Mesendoderm (in vitro differentiated cells): Measurements from ENCODE around the gene FBL.
"Not testable (repeated sequence)": the region's sequence is repeated elsewhere in the genome, so short reads cannot be mapped to it uniquely, and the experiment has no call there.

ENCODE experiments used
- DNase-seq: peaks from one replicate; pipeline ENCODE4 v3.0.0; 2013
- H2AK5ac ChIP-seq: 2 replicates; pipeline ENCODE4 v1.6.1; 2013; ENCODE audit warnings: low read length, inconsistent platforms
- H2BK120ac ChIP-seq: 2 replicates; pipeline ENCODE4 v1.6.1; 2013; ENCODE audit warnings: low read depth, mild to moderate bottlenecking, low read length, moderate library complexity, mixed read lengths
- H2BK15ac ChIP-seq: replicated peaks from 2 replicates; pipeline ENCODE4 v1.6.1; 2013; ENCODE audit warnings: low read depth, mild to moderate bottlenecking, moderate library complexity
- H2BK5ac ChIP-seq: 2 replicates; pipeline ENCODE4 v1.6.1; 2013; ENCODE audit warnings: low read length, inconsistent platforms
- H3K18ac ChIP-seq: 2 replicates; pipeline ENCODE4 v1.6.1; 2013; ENCODE audit warnings: mild to moderate bottlenecking, low read length, mixed read lengths
- H3K23ac ChIP-seq: one replicate; pipeline ENCODE4 v1.6.1; 2013; ENCODE audit warnings: low read length
- H3K27ac ChIP-seq: 2 replicates; pipeline ENCODE4 v1.5.1; 2013; ENCODE audit warnings: low read depth, mild to moderate bottlenecking, inconsistent platforms, low read length, moderate library complexity
- H3K27me3 ChIP-seq: 2 replicates; pipeline ENCODE4 v1.6.1; 2013; ENCODE audit warnings: low read length, control low read depth, mild to moderate bottlenecking, inconsistent platforms; ENCODE audit not compliant: insufficient read depth, poor library complexity
- H3K36me3 ChIP-seq: 2 replicates; pipeline ENCODE4 v1.6.1; 2013; ENCODE audit warnings: low read length, inconsistent platforms; ENCODE audit not compliant: control insufficient read depth, insufficient read depth
- H3K4ac ChIP-seq: one replicate; pipeline ENCODE4 v1.6.1; 2013; ENCODE audit warnings: low read depth, mild to moderate bottlenecking, low read length, moderate library complexity
- H3K4me1 ChIP-seq: 2 replicates; pipeline ENCODE4 v1.6.1; 2013; ENCODE audit warnings: low read depth, low read length, inconsistent platforms; ENCODE audit not compliant: control insufficient read depth
- H3K4me2 ChIP-seq: 2 replicates; pipeline ENCODE4 v1.6.1; 2013; ENCODE audit warnings: low read length
- H3K4me3 ChIP-seq: 2 replicates; pipeline ENCODE4 v1.5.1; 2013; ENCODE audit warnings: mild to moderate bottlenecking, low read length
- H3K56ac ChIP-seq: one replicate; pipeline ENCODE4 v1.6.1; 2013; ENCODE audit warnings: low read length
- H3K79me1 ChIP-seq: 2 replicates; pipeline ENCODE4 v1.6.1; 2013; ENCODE audit warnings: low read length, inconsistent platforms
- H3K79me2 ChIP-seq: 2 replicates; pipeline ENCODE4 v1.6.1; 2013; ENCODE audit warnings: mild to moderate bottlenecking, low read length; ENCODE audit not compliant: control insufficient read depth, insufficient read depth
- H3K9ac ChIP-seq: 2 replicates; pipeline ENCODE4 v1.6.1; 2013; ENCODE audit warnings: low read length, inconsistent platforms
- H4K5ac ChIP-seq: one replicate; pipeline ENCODE4 v1.6.1; 2013; ENCODE audit warnings: low read length
- H4K8ac ChIP-seq: one replicate; pipeline ENCODE4 v1.6.1; 2013; ENCODE audit warnings: low read depth, mild to moderate bottlenecking, control low read depth, low read length, moderate library complexity
- WGBS: extraction: QIAGEN DNeasy Blood & Tissue Kit; methylation state at CpG from one replicate; pipeline ENCODE4 v1.1.7; 2013; ENCODE audit warnings: low lambda C conversion rate, missing lambda C conversion rate; ENCODE audit not compliant: insufficient coverage; ENCODE audit errors: extremely low coverage; 5-methylcytosine and 5-hydroxymethylcytosine counted together

Gene FBL

DNA sequence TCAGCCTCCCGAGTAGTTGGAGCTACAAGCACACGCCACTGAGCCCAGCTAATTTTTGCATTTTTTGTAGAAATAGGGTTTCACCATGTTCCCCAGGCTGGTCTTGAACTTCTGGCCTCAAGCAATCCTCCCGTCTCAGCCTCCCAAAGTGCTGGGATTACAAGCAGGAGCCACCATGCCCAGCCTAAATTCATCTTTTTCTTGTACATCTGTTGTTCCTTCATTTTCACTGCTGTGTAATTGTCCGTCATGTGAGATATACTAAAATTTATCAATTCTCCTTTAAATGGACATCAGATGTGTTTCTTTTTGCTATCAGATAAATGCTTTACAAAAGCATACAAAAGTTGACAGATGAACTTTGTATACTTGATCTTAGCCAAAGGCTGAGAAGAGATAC, 35.1 kb downstream of the FBL start:
- Histone ChIP-seq H4K8ac (no peak overlapping the region), H3K4me1 (no peaks in the 10 kb centered on the region), H3K79me1 (no peaks in the 10 kb centered on the region), H3K4ac (no peak overlapping the region), H2BK5ac (no peak overlapping the region), H2AK5ac (no peak overlapping the region), H3K36me3 (no peaks in the 10 kb centered on the region), H3K79me2 (no peaks in the 10 kb centered on the region), H3K18ac (no peak overlapping the region), H2BK120ac (no peak overlapping the region), H3K4me3 (no peak overlapping the region), H4K5ac (no peak overlapping the region), H3K4me2 (no peak overlapping the region), H3K23ac (no peak overlapping the region), H2BK15ac (no peak overlapping the region), H3K56ac (no peak overlapping the region), H3K27ac (no peak overlapping the region), H3K27me3 (no peaks in the 10 kb centered on the region), H3K9ac (no peak overlapping the region)
- DNase-seq: no peak
- no CpG with 5 or more reads among the region's 4 CpGs for WGBS

DNA sequence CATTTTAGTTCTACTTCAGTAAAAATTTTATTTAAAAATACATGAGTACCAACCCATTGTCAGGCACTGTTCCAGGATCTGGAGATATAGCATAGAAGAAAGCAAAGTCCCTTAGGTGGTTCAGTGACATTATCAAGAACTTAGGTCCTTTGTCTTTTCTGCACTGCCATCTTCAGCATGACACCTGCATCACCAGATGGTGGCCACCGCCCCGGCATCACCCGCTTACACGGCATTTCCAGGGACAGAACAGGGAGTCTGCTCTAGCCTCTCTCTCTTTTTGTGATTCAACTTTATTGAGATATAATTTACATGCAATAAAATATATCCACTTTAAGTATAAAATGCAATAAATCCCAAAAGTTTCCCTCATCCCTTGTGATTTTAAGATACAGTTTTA, 35.8 kb downstream of the FBL start:
- no peak overlapping the region for H3K23ac ChIP-seq
- H4K5ac ChIP-seq: no peak overlapping the region
- H3K9ac ChIP-seq: no peak overlapping the region
- no peak overlapping the region for H3K56ac ChIP-seq
- no peaks in the 10 kb centered on the region for H3K4me1 ChIP-seq
- no peak overlapping the region for H3K4me2 ChIP-seq
- no peaks in the 10 kb centered on the region for H3K79me2 ChIP-seq
- H3K4ac ChIP-seq: no peak overlapping the region
- DNase-seq: no peak
- WGBS: no CpG with 5 or more reads among the region's 4 CpGs
- no peak overlapping the region for H2BK15ac ChIP-seq
- no peak overlapping the region for H3K18ac ChIP-seq
- H3K4me3 ChIP-seq: no peak overlapping the region
- no peak overlapping the region for H2BK120ac ChIP-seq
- no peak overlapping the region for H3K27ac ChIP-seq
- H2BK5ac ChIP-seq: no peak overlapping the region
- no peaks in the 10 kb centered on the region for H3K27me3 ChIP-seq
- H4K8ac ChIP-seq: no peak overlapping the region
- no peaks in the 10 kb centered on the region for H3K79me1 ChIP-seq
- H2AK5ac ChIP-seq: no peak overlapping the region
- H3K36me3 ChIP-seq: no peaks in the 10 kb centered on the region

DNA sequence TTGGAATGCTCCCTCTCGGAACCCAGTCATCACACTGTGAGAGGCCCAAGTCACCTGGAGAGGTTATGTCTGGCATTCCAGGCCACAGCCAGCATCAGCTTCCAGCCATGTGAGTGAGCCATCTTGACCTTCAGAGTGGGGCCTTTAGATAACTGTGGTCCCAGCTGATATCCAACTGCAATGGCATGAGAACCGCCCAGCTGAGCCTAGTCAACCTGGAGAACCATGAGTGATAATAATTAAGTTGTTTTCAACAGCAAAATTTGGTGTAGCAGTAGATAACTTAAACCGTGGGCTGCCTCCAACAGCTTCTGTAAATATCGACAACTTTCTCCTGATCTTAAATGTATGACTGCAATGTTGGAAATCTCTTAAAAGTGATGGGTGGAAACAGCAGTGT, 36.8 kb downstream of the FBL start:
- Histone ChIP-seq H2AK5ac (no peak overlapping the region), H3K56ac (no peak overlapping the region), H3K79me2 (no peaks in the 10 kb centered on the region), H3K4ac (no peak overlapping the region), H3K4me3 (no peak overlapping the region), H4K5ac (no peak overlapping the region), H2BK120ac (no peak overlapping the region), H3K36me3 (no peaks in the 10 kb centered on the region), H4K8ac (no peak overlapping the region), H3K4me1 (no peaks in the 10 kb centered on the region), H2BK5ac (no peak overlapping the region), H3K9ac (no peak overlapping the region), H3K23ac (no peak overlapping the region), H3K27ac (no peak overlapping the region), H3K79me1 (no peaks in the 10 kb centered on the region), H3K18ac (no peak overlapping the region), H3K27me3 (no peaks in the 10 kb centered on the region), H3K4me2 (no peak overlapping the region), H2BK15ac (no peak overlapping the region)
- no CpG with 5 or more reads among the region's 4 CpGs for WGBS
- DNase-seq: no peak

DNA sequence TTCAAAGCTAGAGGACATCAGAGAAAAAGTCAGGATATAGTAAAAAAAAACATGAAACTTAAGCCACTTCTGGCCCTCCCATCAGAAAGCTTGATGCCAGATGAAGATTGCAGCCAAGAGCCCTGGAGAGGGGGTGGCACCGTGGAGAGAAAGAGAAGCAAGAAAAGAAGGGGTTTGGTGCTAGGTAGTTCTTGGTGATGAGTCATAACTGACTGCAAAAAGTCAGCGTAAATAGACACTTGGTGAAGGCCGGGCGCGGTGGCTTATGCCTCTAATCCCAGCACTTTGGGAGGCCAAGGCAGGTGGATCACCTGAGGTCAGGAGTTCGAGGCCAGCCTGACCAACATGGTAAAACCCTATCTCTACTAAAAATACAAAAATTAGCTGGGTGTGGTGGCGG, 37.5 kb downstream of the FBL start:
- H3K23ac ChIP-seq, H3K4me2 ChIP-seq, H3K79me1 ChIP-seq, DNase-seq, H4K8ac ChIP-seq, H2BK5ac ChIP-seq, H3K27ac ChIP-seq, H3K4me3 ChIP-seq, H3K4ac ChIP-seq, H3K9ac ChIP-seq, H3K18ac ChIP-seq, H2BK15ac ChIP-seq, H3K79me2 ChIP-seq, H3K27me3 ChIP-seq, H3K56ac ChIP-seq, H2BK120ac ChIP-seq, H3K4me1 ChIP-seq, H4K5ac ChIP-seq, H2AK5ac ChIP-seq, H3K36me3 ChIP-seq: not testable (repeated sequence)
- WGBS: no CpG with 5 or more reads among the region's 7 CpGs

DNA sequence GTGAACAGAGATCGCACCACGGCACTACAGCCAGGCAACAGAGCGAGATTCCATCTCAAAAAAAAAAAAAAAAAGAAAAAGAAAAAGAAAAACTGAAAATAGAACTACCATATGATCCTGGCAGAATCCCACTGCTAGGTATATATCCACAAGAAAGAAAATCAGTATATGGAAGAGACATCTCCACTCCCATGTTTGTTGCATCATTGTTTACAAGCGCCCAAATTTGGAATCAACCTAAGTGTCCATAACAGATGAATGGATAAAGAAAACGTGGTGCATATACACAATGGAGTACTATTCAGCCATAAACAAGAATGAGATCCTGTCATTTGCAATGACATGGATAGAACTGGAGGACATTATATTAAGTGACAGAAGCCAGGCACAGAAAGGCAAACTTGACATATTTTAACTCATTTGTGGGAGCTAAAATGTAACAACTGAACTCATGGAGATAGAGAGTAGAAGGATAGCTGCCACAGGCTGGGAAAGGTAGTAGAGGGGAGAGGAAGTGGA, 38.3 kb downstream of the FBL start:
- H2BK15ac ChIP-seq: no peak overlapping the region
- H2BK120ac ChIP-seq: no peak overlapping the region
- no peak overlapping the region for H3K4me2 ChIP-seq
- no peaks in the 10 kb centered on the region for H3K79me2 ChIP-seq
- H3K56ac ChIP-seq: no peak overlapping the region
- H3K18ac ChIP-seq: no peak overlapping the region
- H3K27me3 ChIP-seq: no peaks in the 10 kb centered on the region
- no peak overlapping the region for H3K9ac ChIP-seq
- no peaks in the 10 kb centered on the region for H3K36me3 ChIP-seq
- H3K4me1 ChIP-seq: no peaks in the 10 kb centered on the region
- no CpG with 5 or more reads among the region's 5 CpGs for WGBS
- H3K23ac ChIP-seq: no peak overlapping the region
- no peaks in the 10 kb centered on the region for H3K79me1 ChIP-seq
- H2AK5ac ChIP-seq: no peak overlapping the region
- no peak overlapping the region for H3K4ac ChIP-seq
- DNase-seq: no peak
- no peak overlapping the region for H3K27ac ChIP-seq
- no peak overlapping the region for H4K8ac ChIP-seq
- no peak overlapping the region for H4K5ac ChIP-seq
- H2BK5ac ChIP-seq: no peak overlapping the region
- H3K4me3 ChIP-seq: no peak overlapping the region

DNA sequence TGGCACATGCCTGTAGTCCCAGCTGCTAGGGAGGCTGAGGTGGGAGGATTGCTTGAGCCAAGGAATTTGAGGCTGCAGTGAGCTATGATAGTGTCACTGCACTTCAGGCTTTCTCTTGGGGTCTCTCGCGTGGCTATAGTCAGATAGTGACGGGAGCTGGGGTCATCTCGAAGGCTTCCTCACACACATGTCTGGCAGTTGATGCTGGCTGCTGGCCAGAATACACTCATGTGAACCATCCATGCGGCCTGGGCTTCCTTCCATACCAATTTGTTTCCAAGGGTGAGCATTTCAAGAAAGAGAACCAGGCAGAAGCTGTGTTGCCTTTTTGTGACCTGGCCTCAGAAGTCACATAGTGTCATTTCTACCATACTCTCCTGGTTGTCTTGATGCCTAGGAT, 41.1 kb downstream of the FBL start:
- H2BK15ac ChIP-seq: no peak overlapping the region
- no peak overlapping the region for H3K18ac ChIP-seq
- no peak overlapping the region for H3K9ac ChIP-seq
- H3K36me3 ChIP-seq: no peaks in the 10 kb centered on the region
- H3K23ac ChIP-seq: no peak overlapping the region
- H3K4me2 ChIP-seq: no peak overlapping the region
- H4K5ac ChIP-seq: no peak overlapping the region
- H3K27ac ChIP-seq: no peak overlapping the region
- no CpG with 5 or more reads among the region's 5 CpGs for WGBS
- H2BK120ac ChIP-seq: no peak overlapping the region
- no peak overlapping the region for H3K4me3 ChIP-seq
- no peak overlapping the region for H3K56ac ChIP-seq
- no peaks in the 10 kb centered on the region for H3K79me2 ChIP-seq
- H2AK5ac ChIP-seq: no peak overlapping the region
- no peak overlapping the region for H4K8ac ChIP-seq
- no peak overlapping the region for H2BK5ac ChIP-seq
- no peaks in the 10 kb centered on the region for H3K79me1 ChIP-seq
- no peak overlapping the region for H3K4ac ChIP-seq
- no peak for DNase-seq
- H3K4me1 ChIP-seq: no peaks in the 10 kb centered on the region
- H3K27me3 ChIP-seq: no peaks in the 10 kb centered on the region
